ENCODE results near the gene CMIP.

DNA sequence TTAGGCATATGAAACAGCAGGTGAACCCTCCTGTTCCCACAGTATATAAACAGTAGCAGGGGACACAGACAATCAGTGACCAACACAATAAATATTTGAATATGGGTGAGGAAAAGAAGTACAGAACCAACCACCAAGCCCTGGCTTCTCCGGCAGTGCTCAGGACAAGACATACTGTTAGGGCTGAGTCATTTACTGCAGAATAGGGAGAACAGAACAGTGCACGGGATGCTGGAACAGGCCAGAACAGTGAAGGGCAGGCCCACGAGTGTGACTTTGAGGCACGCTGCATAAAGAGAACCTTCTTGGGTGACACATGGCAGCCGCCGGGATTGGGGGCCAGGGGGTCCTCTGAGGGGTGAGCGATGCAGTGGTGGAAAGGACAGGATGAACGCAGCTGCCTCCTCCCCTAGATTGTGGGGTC lies 160.4 kb downstream of the CMIP start:
- TF ChIP-seq, protein P1, sequence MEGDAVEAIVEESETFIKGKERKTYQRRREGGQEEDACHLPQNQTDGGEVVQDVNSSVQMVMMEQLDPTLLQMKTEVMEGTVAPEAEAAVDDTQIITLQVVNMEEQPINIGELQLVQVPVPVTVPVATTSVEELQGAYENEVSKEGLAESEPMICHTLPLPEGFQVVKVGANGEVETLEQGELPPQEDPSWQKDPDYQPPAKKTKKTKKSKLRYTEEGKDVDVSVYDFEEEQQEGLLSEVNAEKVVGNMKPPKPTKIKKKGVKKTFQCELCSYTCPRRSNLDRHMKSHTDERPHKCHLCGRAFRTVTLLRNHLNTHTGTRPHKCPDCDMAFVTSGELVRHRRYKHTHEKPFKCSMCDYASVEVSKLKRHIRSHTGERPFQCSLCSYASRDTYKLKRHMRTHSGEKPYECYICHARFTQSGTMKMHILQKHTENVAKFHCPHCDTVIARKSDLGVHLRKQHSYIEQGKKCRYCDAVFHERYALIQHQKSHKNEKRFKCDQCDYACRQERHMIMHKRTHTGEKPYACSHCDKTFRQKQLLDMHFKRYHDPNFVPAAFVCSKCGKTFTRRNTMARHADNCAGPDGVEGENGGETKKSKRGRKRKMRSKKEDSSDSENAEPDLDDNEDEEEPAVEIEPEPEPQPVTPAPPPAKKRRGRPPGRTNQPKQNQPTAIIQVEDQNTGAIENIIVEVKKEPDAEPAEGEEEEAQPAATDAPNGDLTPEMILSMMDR (conservative IDR thresholded peaks at IDR 0.05 in 1 of 2, IDR thresholded peaks at IDR 0.05 in 1 of 2; ENCODE audit: extremely low read depth in 1 of 2, insufficient read depth in 1 of 2, low read depth in 1 of 2, low read length in 2 of 2), result no peak
- TF ChIP-seq EZH2 (IDR thresholded peaks at IDR 0.05; ENCODE audit: borderline replicate concordance, low read length), result no peak
